ENCODE measurements around the gene ZNF726. TPM values are rescaled to one million over a fixed set of nuclear protein-coding genes. Genes with fewer than 3 reads are reported as not detected.

Gene ZNF726
- total RNA-seq, 1 experiment from 2014 or later, result not detected

DNA sequence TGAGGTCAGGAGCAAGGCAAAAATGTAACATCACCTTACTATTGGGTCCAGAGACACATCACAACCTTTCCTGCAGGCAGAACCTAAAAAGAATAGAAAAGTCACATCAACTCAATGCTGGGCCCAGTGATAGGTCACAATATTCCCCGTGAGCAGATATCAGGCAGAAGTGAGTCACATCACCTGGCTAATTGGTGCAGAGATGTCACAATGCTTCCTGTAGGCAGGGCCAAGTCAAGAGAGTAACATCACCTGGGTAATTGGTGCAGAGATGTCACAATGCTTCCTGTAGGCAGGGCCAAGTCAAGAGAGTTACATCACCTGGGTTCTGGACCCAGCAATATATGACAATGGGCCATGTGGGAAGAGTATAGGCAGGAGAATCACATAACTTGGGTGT lies 63.4 kb downstream of the ZNF726 start:
- ATAC-seq (no peak), DNase-seq (ENCODE audit: low spot score) (no peak)
- peaks cover 72% of the 10 kb centered on the region for H3K36me3 Mint-ChIP-seq
- no peak overlapping the region for H3K4me3 Mint-ChIP-seq
- H3K4me1 Mint-ChIP-seq, result no peaks in the 10 kb centered on the region
- H3K27ac Mint-ChIP-seq, result no peak overlapping the region
- TF ChIP-seq, protein P1, sequence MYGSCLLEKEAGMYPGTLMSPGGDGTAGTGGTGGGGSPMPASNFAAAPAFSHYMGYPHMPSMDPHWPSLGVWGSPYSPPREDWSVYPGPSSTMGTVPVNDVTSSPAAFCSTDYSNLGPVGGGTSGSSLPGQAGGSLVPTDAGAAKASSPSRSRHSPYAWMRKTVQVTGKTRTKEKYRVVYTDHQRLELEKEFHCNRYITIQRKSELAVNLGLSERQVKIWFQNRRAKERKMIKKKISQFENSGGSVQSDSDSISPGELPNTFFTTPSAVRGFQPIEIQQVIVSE (CRISPR knock-in tag; IDR thresholded peaks at IDR 0.05; ENCODE audit: borderline replicate concordance), result no peak
- TF ChIP-seq ESRRA (CRISPR knock-in tag; IDR thresholded peaks at IDR 0.05; ENCODE audit: borderline replicate concordance), result no peak
- no peak for TF ChIP-seq JAZF1 (CRISPR knock-in tag; IDR thresholded peaks at IDR 0.05)
- no peak for TF ChIP-seq ZNF317 (CRISPR knock-in tag; IDR thresholded peaks at IDR 0.05; ENCODE audit: borderline replicate concordance, low read depth)
- no peak for TF ChIP-seq MXD4 (CRISPR knock-in tag; IDR thresholded peaks at IDR 0.05; ENCODE audit: borderline replicate concordance)
- TF ChIP-seq TEAD4 (CRISPR knock-in tag; IDR thresholded peaks at IDR 0.05), result no peak
- no peak for TF ChIP-seq ZNF671 (CRISPR knock-in tag; IDR thresholded peaks at IDR 0.05)
- TF ChIP-seq, protein P2, sequence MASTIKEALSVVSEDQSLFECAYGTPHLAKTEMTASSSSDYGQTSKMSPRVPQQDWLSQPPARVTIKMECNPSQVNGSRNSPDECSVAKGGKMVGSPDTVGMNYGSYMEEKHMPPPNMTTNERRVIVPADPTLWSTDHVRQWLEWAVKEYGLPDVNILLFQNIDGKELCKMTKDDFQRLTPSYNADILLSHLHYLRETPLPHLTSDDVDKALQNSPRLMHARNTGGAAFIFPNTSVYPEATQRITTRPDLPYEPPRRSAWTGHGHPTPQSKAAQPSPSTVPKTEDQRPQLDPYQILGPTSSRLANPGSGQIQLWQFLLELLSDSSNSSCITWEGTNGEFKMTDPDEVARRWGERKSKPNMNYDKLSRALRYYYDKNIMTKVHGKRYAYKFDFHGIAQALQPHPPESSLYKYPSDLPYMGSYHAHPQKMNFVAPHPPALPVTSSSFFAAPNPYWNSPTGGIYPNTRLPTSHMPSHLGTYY (CRISPR knock-in tag; IDR thresholded peaks at IDR 0.05), result no peak
- TF ChIP-seq, protein P3, sequence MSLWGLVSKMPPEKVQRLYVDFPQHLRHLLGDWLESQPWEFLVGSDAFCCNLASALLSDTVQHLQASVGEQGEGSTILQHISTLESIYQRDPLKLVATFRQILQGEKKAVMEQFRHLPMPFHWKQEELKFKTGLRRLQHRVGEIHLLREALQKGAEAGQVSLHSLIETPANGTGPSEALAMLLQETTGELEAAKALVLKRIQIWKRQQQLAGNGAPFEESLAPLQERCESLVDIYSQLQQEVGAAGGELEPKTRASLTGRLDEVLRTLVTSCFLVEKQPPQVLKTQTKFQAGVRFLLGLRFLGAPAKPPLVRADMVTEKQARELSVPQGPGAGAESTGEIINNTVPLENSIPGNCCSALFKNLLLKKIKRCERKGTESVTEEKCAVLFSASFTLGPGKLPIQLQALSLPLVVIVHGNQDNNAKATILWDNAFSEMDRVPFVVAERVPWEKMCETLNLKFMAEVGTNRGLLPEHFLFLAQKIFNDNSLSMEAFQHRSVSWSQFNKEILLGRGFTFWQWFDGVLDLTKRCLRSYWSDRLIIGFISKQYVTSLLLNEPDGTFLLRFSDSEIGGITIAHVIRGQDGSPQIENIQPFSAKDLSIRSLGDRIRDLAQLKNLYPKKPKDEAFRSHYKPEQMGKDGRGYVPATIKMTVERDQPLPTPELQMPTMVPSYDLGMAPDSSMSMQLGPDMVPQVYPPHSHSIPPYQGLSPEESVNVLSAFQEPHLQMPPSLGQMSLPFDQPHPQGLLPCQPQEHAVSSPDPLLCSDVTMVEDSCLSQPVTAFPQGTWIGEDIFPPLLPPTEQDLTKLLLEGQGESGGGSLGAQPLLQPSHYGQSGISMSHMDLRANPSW (CRISPR knock-in tag; conservative IDR thresholded peaks at IDR 0.05; ENCODE audit: low read depth), result no peak
- TF ChIP-seq, protein P4, sequence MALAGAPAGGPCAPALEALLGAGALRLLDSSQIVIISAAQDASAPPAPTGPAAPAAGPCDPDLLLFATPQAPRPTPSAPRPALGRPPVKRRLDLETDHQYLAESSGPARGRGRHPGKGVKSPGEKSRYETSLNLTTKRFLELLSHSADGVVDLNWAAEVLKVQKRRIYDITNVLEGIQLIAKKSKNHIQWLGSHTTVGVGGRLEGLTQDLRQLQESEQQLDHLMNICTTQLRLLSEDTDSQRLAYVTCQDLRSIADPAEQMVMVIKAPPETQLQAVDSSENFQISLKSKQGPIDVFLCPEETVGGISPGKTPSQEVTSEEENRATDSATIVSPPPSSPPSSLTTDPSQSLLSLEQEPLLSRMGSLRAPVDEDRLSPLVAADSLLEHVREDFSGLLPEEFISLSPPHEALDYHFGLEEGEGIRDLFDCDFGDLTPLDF (CRISPR knock-in tag; IDR thresholded peaks at IDR 0.05), result no peak
- peaks cover 95% of the 10 kb centered on the region for H3K9me3 Mint-ChIP-seq
- POLR2A ChIA-PET, result no interaction called here
- H3K27me3 Mint-ChIP-seq (ENCODE audit: low read depth), result peaks cover 12% of the 10 kb centered on the region
- CTCF ChIA-PET, result no interaction called here

DNA sequence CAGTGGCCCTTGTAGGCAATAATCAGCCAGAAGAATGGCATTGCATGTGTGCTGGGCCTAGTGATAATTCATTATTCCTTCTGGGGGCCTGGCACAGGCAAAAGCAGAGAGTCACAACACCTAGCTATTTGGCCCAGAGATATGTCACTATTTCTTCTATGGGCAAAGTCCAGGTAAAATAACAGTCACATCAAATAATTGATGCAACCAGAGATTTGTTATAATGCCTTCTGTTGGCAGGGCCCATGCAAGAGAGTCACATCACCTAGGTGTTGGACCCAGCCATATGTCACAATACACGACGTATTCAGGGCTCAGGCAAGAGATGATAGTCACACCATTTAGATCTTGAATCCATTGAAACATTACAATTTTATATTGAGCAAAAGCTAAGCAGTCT lies 66.1 kb downstream of the ZNF726 start:
- POLR2A ChIA-PET, result no interaction called here
- peaks cover 97% of the 10 kb centered on the region for H3K9me3 Mint-ChIP-seq
- CTCF ChIA-PET, result no interaction called here
- DNase-seq (ENCODE audit: low spot score), result no peak
- no peak for ATAC-seq
- peaks cover 77% of the 10 kb centered on the region for H3K36me3 Mint-ChIP-seq
- H3K27me3 Mint-ChIP-seq (ENCODE audit: low read depth), result peaks cover 17% of the 10 kb centered on the region
- no peak overlapping the region for H3K4me3 Mint-ChIP-seq
- no peaks in the 10 kb centered on the region for H3K4me1 Mint-ChIP-seq
- no peak overlapping the region for H3K27ac Mint-ChIP-seq
- TF ChIP-seq, protein P5, sequence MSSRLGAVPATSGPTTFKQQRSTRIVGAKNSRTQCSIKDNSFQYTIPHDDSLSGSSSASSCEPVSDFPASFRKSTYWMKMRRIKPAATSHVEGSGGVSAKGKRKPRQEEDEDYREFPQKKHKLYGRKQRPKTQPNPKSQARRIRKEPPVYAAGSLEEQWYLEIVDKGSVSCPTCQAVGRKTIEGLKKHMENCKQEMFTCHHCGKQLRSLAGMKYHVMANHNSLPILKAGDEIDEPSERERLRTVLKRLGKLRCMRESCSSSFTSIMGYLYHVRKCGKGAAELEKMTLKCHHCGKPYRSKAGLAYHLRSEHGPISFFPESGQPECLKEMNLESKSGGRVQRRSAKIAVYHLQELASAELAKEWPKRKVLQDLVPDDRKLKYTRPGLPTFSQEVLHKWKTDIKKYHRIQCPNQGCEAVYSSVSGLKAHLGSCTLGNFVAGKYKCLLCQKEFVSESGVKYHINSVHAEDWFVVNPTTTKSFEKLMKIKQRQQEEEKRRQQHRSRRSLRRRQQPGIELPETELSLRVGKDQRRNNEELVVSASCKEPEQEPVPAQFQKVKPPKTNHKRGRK (CRISPR knock-in tag; IDR thresholded peaks at IDR 0.05; ENCODE audit: borderline replicate concordance), result no peak
- TF ChIP-seq TCF7 (CRISPR knock-in tag; IDR thresholded peaks at IDR 0.05; ENCODE audit: low read depth), result no peak
- no peak for TF ChIP-seq CBFB (CRISPR knock-in tag; IDR thresholded peaks at IDR 0.05; ENCODE audit: low read depth)
- TF ChIP-seq, protein P6, sequence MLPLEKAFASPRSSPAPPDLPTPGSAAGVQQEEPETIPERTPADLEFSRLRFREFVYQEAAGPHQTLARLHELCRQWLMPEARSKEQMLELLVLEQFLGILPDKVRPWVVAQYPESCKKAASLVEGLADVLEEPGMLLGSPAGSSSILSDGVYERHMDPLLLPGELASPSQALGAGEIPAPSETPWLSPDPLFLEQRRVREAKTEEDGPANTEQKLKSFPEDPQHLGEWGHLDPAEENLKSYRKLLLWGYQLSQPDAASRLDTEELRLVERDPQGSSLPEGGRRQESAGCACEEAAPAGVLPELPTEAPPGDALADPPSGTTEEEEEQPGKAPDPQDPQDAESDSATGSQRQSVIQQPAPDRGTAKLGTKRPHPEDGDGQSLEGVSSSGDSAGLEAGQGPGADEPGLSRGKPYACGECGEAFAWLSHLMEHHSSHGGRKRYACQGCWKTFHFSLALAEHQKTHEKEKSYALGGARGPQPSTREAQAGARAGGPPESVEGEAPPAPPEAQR (CRISPR knock-in tag; IDR thresholded peaks at IDR 0.05), result no peak
- no peak for TF ChIP-seq PRRX2 (CRISPR knock-in tag; IDR thresholded peaks at IDR 0.05)
- TF ChIP-seq, protein P7, sequence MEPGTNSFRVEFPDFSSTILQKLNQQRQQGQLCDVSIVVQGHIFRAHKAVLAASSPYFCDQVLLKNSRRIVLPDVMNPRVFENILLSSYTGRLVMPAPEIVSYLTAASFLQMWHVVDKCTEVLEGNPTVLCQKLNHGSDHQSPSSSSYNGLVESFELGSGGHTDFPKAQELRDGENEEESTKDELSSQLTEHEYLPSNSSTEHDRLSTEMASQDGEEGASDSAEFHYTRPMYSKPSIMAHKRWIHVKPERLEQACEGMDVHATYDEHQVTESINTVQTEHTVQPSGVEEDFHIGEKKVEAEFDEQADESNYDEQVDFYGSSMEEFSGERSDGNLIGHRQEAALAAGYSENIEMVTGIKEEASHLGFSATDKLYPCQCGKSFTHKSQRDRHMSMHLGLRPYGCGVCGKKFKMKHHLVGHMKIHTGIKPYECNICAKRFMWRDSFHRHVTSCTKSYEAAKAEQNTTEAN (CRISPR knock-in tag; IDR thresholded peaks at IDR 0.05), result no peak
- no peak for TF ChIP-seq GTF2I (CRISPR knock-in tag; conservative IDR thresholded peaks at IDR 0.05)
- no peak for TF ChIP-seq ZNF416 (CRISPR knock-in tag; IDR thresholded peaks at IDR 0.05)
- TF ChIP-seq, protein P8, sequence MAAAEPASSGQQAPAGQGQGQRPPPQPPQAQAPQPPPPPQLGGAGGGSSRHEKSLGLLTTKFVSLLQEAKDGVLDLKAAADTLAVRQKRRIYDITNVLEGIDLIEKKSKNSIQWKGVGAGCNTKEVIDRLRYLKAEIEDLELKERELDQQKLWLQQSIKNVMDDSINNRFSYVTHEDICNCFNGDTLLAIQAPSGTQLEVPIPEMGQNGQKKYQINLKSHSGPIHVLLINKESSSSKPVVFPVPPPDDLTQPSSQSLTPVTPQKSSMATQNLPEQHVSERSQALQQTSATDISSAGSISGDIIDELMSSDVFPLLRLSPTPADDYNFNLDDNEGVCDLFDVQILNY (CRISPR knock-in tag; IDR thresholded peaks at IDR 0.05), result no peak
- TF ChIP-seq, protein P9, sequence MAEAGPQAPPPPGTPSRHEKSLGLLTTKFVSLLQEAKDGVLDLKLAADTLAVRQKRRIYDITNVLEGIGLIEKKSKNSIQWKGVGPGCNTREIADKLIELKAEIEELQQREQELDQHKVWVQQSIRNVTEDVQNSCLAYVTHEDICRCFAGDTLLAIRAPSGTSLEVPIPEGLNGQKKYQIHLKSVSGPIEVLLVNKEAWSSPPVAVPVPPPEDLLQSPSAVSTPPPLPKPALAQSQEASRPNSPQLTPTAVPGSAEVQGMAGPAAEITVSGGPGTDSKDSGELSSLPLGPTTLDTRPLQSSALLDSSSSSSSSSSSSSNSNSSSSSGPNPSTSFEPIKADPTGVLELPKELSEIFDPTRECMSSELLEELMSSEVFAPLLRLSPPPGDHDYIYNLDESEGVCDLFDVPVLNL (CRISPR knock-in tag; IDR thresholded peaks at IDR 0.05; ENCODE audit: borderline replicate concordance, low read depth), result no peak
- no peak for TF ChIP-seq SP1 (CRISPR knock-in tag; conservative IDR thresholded peaks at IDR 0.05)
- no peak for TF ChIP-seq SOX15 (CRISPR knock-in tag; IDR thresholded peaks at IDR 0.05)
- no peak for TF ChIP-seq RORB (CRISPR knock-in tag; IDR thresholded peaks at IDR 0.05)
- TF ChIP-seq NFYB (CRISPR knock-in tag; conservative IDR thresholded peaks at IDR 0.05; ENCODE audit: low read depth), result no peak
